SKM-1 treated with dmso at 0.1 percent for 144 hours (cell line): ENCODE data around the gene OSTC.

Source experiments
- DNase-seq: peaks from one replicate; lab custom pipeline; 2025; ENCODE audit not compliant: unreplicated experiment; lab: John Stamatoyannopoulos, UW

The OSTC gene

GRCh38 chr4:108644237-108644636 lies 6.2 kb upstream of the OSTC start:
- no peak for DNase-seq

- no peak for DNase-seq
Measured at GRCh38 chr4:108646706-108647105, 3.7 kb upstream of the OSTC start.

GRCh38 chr4:108649863-108650211 lies 562 bp upstream of the OSTC start:
- no peak for DNase-seq

DNA sequence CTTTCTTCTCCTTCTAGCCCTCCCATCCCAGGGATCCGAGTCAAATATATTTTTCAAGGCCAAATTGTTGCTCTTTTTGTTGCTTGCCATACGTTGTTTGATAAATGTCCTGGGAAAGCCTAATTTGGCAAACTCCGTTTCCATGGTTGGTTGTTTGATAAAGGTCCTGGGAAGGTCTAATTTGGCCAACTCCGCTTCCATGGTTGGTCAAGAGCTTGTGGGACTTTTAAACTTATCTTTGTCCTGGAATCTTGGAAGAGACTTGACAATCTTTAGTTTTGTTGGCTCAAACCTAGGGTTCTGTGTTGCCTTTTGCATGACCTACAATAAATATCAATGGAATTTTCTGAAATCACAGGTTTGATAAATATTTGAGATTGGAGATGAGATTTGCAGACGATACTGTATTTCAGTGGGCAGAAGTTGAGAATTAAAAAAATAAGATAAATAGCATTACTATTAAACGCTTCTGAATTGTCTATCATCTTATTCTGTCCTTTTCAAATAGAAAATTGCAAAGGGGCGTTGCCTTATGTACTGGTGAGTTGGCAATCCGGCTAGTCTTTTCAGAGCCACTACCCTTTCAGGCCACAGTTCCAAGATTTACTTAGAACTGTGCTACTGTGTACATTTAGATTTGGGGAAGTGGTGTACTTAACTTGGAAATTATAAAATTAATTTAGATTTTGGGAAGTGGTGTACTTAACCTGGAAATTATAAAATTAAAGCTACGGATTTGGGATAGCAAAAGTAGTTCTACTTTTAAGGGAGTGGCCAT lies 804 bp downstream of the OSTC start:
- DNase-seq, result peak; percentile 46

DNA sequence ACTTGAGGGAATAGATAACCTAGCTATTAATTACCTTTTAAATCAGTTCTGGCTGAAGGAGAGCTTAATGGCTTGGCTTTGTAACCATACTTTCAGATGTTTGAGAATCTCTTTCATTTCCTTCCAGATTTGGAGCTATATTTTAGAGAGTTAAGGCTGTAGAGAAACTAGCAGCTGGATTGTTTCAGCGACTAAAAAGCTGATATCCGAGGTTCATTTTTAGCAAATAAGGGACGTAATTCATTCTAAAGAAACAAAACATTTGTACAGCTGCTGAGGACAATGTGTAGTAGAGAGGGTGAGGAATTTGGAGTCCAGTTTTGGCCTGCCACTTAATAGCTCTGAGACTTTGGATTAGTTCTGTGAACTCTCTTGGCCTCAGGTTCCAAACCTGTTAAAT lies 12.2 kb downstream of the OSTC start:
- DNase-seq, result no peak

DNA sequence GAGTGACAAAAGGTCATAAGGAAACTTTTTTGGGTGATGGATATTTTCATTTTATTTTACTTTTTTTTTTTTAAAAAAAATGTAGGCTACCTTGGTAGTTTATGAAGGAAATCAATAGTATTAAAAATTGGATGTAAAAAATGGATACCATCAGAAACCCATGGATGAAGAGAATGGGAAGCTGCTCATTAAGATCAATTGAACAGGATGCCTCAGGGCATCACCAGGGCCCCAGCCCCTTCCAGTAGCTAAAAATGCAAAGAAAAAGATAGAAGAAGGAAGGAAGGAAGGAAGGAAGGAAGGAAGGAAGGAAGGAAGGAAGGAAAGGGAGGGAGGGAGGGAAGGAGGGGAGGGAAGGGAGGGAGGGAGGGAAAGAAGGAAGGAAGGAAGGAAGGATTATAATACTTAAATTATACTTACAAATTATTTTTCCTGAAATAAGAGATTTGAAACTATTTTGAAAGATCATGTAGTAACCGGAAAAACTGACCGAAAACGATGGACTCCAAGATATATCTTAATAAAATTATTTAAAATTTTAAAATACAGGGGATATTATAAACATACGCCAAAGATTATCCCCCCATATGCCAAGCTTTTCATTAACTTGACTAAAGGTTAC lies 24.1 kb downstream of the OSTC start:
- DNase-seq, result no peak

DNA sequence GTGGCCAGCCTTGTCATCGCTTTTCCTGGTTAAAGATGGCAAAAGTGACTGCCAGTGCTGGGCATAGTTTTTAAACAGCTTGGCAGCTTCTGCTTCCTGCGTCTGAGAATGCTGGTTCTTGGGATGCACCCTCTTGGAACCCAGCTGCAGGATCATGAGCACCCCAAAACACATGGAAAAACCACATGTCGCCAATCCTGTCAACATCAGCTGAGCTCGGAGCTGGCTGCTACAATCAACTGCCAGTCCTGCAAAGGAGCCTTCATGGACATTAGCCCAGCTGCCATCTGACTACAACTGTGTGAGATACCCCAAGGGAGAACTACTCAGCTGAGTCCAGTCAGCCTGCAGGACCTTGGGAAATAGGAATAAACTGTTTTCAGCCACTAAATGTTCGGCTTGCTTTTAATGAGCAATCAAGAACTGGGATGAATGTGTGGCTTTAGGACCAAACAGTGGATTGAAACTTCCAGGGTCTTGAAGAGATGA lies 31.0 kb downstream of the OSTC start:
- no peak for DNase-seq

DNA sequence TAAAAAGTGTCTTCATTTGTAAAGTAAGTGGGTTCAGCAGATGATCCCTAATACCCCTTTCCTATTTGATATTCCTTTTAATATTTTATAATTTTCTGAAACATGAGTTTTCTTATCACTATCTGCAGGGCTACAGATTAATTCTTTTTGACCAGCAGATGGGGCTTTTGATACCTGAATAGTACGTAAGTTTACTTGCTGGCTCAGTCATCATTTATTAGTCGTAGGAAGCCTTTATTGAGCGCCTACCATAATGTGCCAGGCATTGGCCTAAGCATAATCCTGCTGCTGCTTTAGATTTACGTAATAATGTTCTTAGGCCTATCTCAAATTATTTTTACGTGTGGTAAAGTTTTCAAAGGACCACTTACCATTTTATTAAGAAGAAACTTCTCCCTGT lies 33.1 kb downstream of the OSTC start:
- no peak for DNase-seq

GRCh38 chr4:108685036-108685686 lies 34.8 kb downstream of the OSTC start:
- DNase-seq, result no peak

GRCh38 chr4:108690738-108691137 lies 40.3 kb downstream of the OSTC start:
- no peak for DNase-seq

DNA sequence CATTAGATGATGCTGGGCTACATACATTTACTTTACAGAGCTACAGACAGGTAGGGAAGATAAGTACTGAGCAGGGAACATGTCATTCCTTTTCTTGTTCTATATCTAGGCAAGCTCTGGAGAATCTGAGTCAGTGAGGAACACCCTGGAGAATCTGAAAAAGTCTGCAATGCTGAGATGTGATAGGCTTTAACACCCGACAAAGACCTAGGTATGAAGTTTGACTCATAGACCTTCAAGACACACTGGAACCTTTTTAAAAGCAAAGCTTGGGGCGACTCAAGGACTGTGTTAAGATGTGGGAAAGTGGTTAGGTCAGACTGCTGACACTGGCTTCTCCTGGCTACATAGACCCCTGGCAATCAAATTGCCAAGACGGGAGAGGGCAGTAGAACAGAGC lies 42.8 kb downstream of the OSTC start:
- no peak for DNase-seq

- DNase-seq, result no peak
Measured at GRCh38 chr4:108693819-108694218, 43.4 kb downstream of the OSTC start.

- no peak for DNase-seq
Measured at GRCh38 chr4:108694423-108694822, 44.0 kb downstream of the OSTC start.

DNA sequence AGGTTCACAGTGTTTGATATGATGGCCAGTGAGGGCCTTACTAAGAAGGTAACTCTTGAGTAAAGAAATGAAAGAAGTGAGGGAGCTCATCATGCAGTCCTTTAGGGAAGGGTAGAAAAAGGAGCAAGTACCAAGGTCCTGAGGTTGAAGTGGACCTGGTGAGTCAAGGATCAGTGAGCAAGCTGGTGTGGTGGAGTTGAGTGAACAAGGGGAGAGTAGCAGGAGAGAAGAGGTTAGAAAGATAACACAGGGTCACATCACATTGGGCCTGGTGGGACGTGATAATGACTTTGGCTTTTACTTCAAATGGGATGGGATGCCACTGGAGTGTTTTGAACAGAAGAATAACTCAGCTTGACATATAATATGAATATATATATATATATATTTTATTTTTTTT lies 44.7 kb downstream of the OSTC start:
- no peak for DNase-seq

DNA sequence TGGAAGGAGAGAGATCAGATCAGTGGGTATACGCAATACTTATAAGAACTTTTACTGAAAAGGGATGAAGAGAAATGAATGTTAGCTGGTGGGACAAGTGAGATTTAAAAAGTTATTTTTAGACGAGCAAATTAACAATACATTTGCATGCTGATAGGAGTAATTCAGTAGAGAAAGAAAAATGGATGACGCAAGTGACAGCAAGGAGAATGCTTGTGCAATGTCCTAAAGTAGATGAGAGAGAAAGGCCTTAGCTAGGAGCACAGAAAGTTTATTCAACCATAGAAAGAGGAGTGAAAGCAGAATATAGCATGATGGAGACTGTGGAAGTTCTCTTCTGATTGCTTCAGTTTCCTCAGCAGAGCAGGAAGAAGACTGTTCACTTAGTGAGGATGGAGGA lies 45.8 kb downstream of the OSTC start:
- DNase-seq, result no peak

GRCh38 chr4:108700081-108700757 lies 49.8 kb downstream of the OSTC start:
- no peak for DNase-seq

GRCh38 chr4:108702960-108703359 lies 52.6 kb downstream of the OSTC start:
- no peak for DNase-seq

- no peak for DNase-seq
Measured at GRCh38 chr4:108703370-108703769, 53.0 kb downstream of the OSTC start.

GRCh38 chr4:108703966-108704365 lies 53.6 kb downstream of the OSTC start:
- DNase-seq, result no peak

DNA sequence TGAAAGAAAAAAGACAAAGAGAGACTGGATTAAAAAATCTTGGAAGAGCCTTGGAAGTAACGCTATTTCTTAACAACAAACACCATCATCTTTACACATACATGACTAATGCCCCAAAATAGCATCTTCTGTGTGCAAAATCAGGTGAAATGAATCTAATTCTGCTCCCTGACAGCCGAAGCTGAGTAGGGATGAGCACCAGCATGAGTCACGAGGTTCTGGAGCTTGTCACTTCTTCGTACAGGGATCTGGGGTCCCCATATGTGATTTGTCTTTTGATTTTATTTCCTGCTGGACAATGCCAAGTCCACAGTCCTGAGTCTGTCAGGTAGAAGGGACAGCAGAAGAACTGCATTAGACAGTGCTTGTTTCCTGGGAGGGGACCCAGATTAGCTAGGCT lies 55.9 kb downstream of the OSTC start:
- DNase-seq, result no peak

- DNase-seq, result no peak
Measured at GRCh38 chr4:108709234-108709633, 58.8 kb downstream of the OSTC start.

DNA sequence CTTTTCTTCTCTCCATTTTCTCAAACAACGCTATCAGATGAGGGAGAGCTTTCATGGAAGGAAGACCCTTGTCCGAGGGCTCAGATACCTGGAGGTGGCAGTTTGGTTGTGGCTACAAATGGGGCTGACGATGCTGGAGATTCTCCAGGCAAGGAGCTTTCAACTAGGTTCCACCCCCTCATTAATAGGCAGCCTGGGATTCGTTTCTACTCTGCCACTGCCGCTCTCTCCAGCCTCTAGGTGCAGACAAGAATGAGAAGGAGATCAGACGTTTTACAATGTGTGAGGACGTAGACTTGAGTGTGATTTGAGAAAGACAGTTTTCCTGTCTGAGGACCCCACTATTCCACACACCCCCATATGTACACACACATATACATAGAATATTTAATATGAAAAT lies 59.3 kb downstream of the OSTC start:
- no peak for DNase-seq
